Measurements from ENCODE around the gene TRMT5. TPM values are rescaled to one million over a fixed set of nuclear protein-coding genes. Genes with fewer than 3 reads are reported as not detected.

TRMT5 gene
- total and polyA plus RNA-seq, 2 experiments from 2014 or later, result 8.1 to 10.0 TPM

DNA sequence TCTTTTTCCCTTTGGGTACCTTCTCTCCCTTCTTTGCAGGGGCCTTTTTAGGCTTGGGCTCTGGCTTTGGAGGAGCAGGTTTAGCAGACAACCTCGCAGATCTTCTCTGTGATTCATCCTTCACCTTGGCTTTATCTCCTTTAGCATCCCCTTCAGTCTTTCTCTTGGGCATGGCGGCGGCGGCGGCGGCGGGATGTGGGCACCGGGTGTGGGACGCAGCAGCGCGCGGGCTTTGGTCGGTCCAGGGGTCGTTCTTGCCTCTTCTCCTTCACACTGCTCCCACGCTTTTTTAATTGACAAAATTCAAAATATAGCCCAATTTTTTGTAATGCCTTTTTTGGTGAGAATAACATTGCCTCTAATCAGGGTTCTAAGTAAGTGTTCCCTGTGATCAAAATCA, 8.6 kb downstream of the TRMT5 start:
- H2AFZ ChIP-seq, result no peak overlapping the region
- H3K4me3 ChIP-seq, result no peak overlapping the region
- WGBS, 2 experiments (ENCODE audit: low coverage in 1 of 2, low lambda C conversion rate in 2 of 2, missing lambda C conversion rate in 2 of 2), result 97 to 98% methylated on average over 15 of the region's 15 CpGs
- H3K9ac ChIP-seq, result no peak overlapping the region
- H3K9me3 ChIP-seq (ENCODE audit: low read depth), result no peaks in the 10 kb centered on the region
- peaks cover 12% of the 10 kb centered on the region; the same call in 1 of the 2 replicates for H3K79me2 ChIP-seq (ENCODE audit: insufficient read depth)
- H4K20me1 ChIP-seq (ENCODE audit: insufficient read depth), result no peaks in the 10 kb centered on the region
- H3F3A ChIP-seq (ENCODE audit: insufficient read depth), result no peaks in the 10 kb centered on the region
- no peak overlapping the region for H3K27ac ChIP-seq
- H3K27me3 ChIP-seq (replicated peaks; ENCODE audit: insufficient read depth), result no peaks in the 10 kb centered on the region
- no peaks in the 10 kb centered on the region for H3K9me2 ChIP-seq (ENCODE audit: insufficient read depth)
- TF ChIP-seq EZH2 (IDR thresholded peaks at IDR 0.05; ENCODE audit: insufficient read depth, poor library complexity, severe bottlenecking) (no peak), EZH2phosphoT487 (IDR thresholded peaks at IDR 0.05; ENCODE audit: insufficient read depth, low read depth) (no peak)
- DNase-seq, result no peak
- H3K4me1 ChIP-seq (ENCODE audit: insufficient read depth), result no peaks in the 10 kb centered on the region
- H3K4me2 ChIP-seq (ENCODE audit: unreplicated experiment), result no peak overlapping the region
- in situ Hi-C loops (cut with MboI), result no loop called here
- no peaks in the 10 kb centered on the region; the same call in 1 of the 2 replicates for H3K36me3 ChIP-seq (ENCODE audit: low read depth)

DNA sequence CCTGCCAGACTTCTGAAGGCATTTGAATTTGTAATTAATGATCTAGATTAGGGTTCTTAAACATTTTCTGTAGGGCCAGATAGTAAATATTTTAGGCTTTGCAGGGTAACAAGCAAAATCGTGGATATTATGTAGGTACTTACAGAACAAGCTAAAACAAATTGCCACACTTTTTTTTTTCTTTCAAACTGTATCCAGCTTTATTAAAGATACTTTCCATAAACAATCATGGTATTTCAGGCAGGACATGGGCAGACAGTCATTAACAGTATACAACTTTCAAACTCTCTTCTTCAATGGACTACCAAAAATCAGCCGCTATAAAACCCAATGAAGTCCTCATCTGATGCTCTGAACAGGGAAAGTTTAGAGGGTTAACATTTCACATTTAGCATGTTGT, 9.6 kb downstream of the TRMT5 start:
- no peak overlapping the region for H3K9ac ChIP-seq
- no peaks in the 10 kb centered on the region for H3K9me2 ChIP-seq (ENCODE audit: insufficient read depth)
- H2AFZ ChIP-seq, result no peak overlapping the region
- no peaks in the 10 kb centered on the region for H4K20me1 ChIP-seq (ENCODE audit: insufficient read depth)
- no peaks in the 10 kb centered on the region; the same call in 1 of the 2 replicates for H3K36me3 ChIP-seq (ENCODE audit: low read depth)
- no peaks in the 10 kb centered on the region for H3K4me1 ChIP-seq (ENCODE audit: insufficient read depth)
- no peak overlapping the region for H3K27ac ChIP-seq
- WGBS, 2 experiments (ENCODE audit: low coverage in 1 of 2, low lambda C conversion rate in 2 of 2, missing lambda C conversion rate in 2 of 2), result 23 to 29% methylated on average over 2 of the region's 2 CpGs
- peaks cover 9% of the 10 kb centered on the region; the same call in 1 of the 2 replicates for H3K79me2 ChIP-seq (ENCODE audit: insufficient read depth)
- H3K27me3 ChIP-seq (replicated peaks; ENCODE audit: insufficient read depth), result no peaks in the 10 kb centered on the region
- no peaks in the 10 kb centered on the region for H3F3A ChIP-seq (ENCODE audit: insufficient read depth)
- in situ Hi-C loops (cut with MboI), result no loop called here
- H3K4me2 ChIP-seq (ENCODE audit: unreplicated experiment), result no peak overlapping the region
- TF ChIP-seq EZH2 (IDR thresholded peaks at IDR 0.05; ENCODE audit: insufficient read depth, poor library complexity, severe bottlenecking) (no peak), EZH2phosphoT487 (IDR thresholded peaks at IDR 0.05; ENCODE audit: insufficient read depth, low read depth) (no peak)
- no peak overlapping the region for H3K4me3 ChIP-seq
- no peak for DNase-seq
- H3K9me3 ChIP-seq (ENCODE audit: low read depth), result no peaks in the 10 kb centered on the region

DNA sequence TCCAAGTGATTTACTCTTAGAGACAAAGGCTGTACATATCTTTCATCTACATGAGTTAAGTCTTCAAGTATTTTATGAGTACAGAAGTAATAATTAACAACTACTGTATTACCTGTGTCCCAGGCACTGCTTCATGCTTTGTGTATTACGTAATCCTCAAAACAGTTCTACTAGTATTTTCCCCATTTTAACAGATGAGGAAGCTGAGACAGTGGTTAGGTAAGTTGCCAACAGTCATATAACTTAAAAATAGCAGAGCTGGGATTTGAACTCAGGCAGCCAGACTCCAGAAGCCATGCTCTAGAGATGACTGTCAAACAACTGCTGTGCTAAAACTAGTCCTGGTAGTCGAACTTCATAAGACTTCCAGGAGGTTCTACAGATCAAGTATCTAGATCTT, 10.7 kb downstream of the TRMT5 start:
- peaks cover 5% of the 10 kb centered on the region; the same call in 1 of the 2 replicates for H3K79me2 ChIP-seq (ENCODE audit: insufficient read depth)
- no peaks in the 10 kb centered on the region; the same call in 1 of the 2 replicates for H3K36me3 ChIP-seq (ENCODE audit: low read depth)
- H3F3A ChIP-seq (ENCODE audit: insufficient read depth), result peaks cover 8% of the 10 kb centered on the region
- H3K27me3 ChIP-seq (replicated peaks; ENCODE audit: insufficient read depth), result no peaks in the 10 kb centered on the region
- no peak overlapping the region for H3K9ac ChIP-seq
- H3K9me2 ChIP-seq (ENCODE audit: insufficient read depth), result no peaks in the 10 kb centered on the region
- peaks cover 5% of the 10 kb centered on the region; the same call in 1 of the 2 replicates for H3K4me1 ChIP-seq (ENCODE audit: insufficient read depth)
- no peak overlapping the region for H3K27ac ChIP-seq
- no peak for TF ChIP-seq EZH2 (IDR thresholded peaks at IDR 0.05; ENCODE audit: insufficient read depth, poor library complexity, severe bottlenecking)
- no peak for TF ChIP-seq EZH2phosphoT487 (IDR thresholded peaks at IDR 0.05; ENCODE audit: insufficient read depth, low read depth)
- H4K20me1 ChIP-seq (ENCODE audit: insufficient read depth), result no peaks in the 10 kb centered on the region
- no peak overlapping the region for H2AFZ ChIP-seq
- no peak for DNase-seq
- H3K4me2 ChIP-seq (ENCODE audit: unreplicated experiment), result no peak overlapping the region
- WGBS, 2 experiments (ENCODE audit: low coverage in 1 of 2, low lambda C conversion rate in 2 of 2, missing lambda C conversion rate in 2 of 2), result 94 to 100% methylated on average over 2 of the region's 2 CpGs
- no peaks in the 10 kb centered on the region for H3K9me3 ChIP-seq (ENCODE audit: low read depth)
- in situ Hi-C loops (cut with MboI), result no loop called here
- no peak overlapping the region for H3K4me3 ChIP-seq

DNA sequence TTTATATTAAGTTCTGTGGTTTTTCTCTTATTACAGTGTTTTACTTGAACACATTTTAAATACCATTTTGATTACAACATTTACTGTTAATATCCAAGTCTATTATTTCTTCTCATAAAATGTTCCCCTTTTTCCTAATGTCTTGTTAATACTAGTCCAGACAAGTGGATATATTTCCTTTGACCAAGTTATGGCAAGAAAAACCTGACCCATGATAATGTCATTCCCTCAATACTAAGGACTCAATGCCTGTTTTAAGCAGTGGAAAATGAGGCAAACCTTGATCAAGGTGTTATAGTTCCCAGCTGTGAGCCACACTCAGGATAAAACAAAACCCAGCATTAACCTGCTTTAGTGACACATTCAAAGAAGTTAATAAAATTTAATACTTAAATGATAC, 12.2 kb downstream of the TRMT5 start:
- H3K4me1 ChIP-seq (ENCODE audit: insufficient read depth), result peaks cover 5% of the 10 kb centered on the region; the same call in 1 of the 2 replicates
- in situ Hi-C loops (cut with MboI), result no loop called here
- no peak overlapping the region for H3K4me2 ChIP-seq (ENCODE audit: unreplicated experiment)
- no peak overlapping the region for H3K9ac ChIP-seq
- no peaks in the 10 kb centered on the region for H3K9me3 ChIP-seq (ENCODE audit: low read depth)
- no peak for DNase-seq
- no peaks in the 10 kb centered on the region for H3K27me3 ChIP-seq (replicated peaks; ENCODE audit: insufficient read depth)
- no peaks in the 10 kb centered on the region; the same call in 1 of the 2 replicates for H3K36me3 ChIP-seq (ENCODE audit: low read depth)
- H3K4me3 ChIP-seq, result no peak overlapping the region
- H2AFZ ChIP-seq, result no peak overlapping the region
- H3K9me2 ChIP-seq (ENCODE audit: insufficient read depth), result no peaks in the 10 kb centered on the region
- H3F3A ChIP-seq (ENCODE audit: insufficient read depth), result peaks cover 15% of the 10 kb centered on the region
- H3K79me2 ChIP-seq (ENCODE audit: insufficient read depth), result peaks cover 5% of the 10 kb centered on the region; the same call in 1 of the 2 replicates
- no peak for TF ChIP-seq EZH2phosphoT487 (IDR thresholded peaks at IDR 0.05; ENCODE audit: insufficient read depth, low read depth)
- TF ChIP-seq EZH2 (IDR thresholded peaks at IDR 0.05; ENCODE audit: insufficient read depth, poor library complexity, severe bottlenecking), result no peak
- H4K20me1 ChIP-seq (ENCODE audit: insufficient read depth), result no peaks in the 10 kb centered on the region
- no peak overlapping the region for H3K27ac ChIP-seq

DNA sequence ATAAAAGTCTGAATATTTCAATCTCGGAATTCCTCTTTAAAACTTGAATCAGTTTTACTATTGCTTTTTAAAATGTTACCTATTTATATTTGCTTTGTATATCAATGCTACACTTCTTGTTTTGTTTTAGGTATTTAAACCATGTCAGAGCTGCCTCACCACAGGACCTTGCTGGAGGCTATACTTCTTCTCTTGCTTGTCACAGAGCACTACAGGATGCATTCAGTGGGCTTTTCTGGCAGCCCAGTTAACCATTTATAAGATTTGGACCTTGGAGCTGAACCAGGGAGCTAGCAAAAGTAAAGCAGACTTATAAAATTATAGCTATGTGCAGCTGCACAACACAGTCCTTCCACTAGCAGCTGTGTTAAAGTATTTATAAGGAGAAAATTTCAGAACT, 12.8 kb downstream of the TRMT5 start:
- Histone ChIP-seq H3K36me3 (ENCODE audit: low read depth) (no peaks in the 10 kb centered on the region; the same call in 1 of the 2 replicates), H3K4me2 (ENCODE audit: unreplicated experiment) (no peak overlapping the region), H4K20me1 (ENCODE audit: insufficient read depth) (no peaks in the 10 kb centered on the region), H2AFZ (no peak overlapping the region), H3K9me2 (ENCODE audit: insufficient read depth) (no peaks in the 10 kb centered on the region), H3F3A (ENCODE audit: insufficient read depth) (peaks cover 15% of the 10 kb centered on the region), H3K4me3 (no peak overlapping the region), H3K27me3 (replicated peaks; ENCODE audit: insufficient read depth) (no peaks in the 10 kb centered on the region), H3K27ac (no peak overlapping the region), H3K9ac (no peak overlapping the region), H3K9me3 (ENCODE audit: low read depth) (no peaks in the 10 kb centered on the region), H3K4me1 (ENCODE audit: insufficient read depth) (peaks cover 5% of the 10 kb centered on the region; the same call in 1 of the 2 replicates), H3K79me2 (ENCODE audit: insufficient read depth) (peaks cover 10% of the 10 kb centered on the region; the same call in 1 of the 2 replicates)
- DNase-seq, result no peak
- in situ Hi-C loops (cut with MboI), result no loop called here
- TF ChIP-seq EZH2 (IDR thresholded peaks at IDR 0.05; ENCODE audit: insufficient read depth, poor library complexity, severe bottlenecking) (no peak), EZH2phosphoT487 (IDR thresholded peaks at IDR 0.05; ENCODE audit: insufficient read depth, low read depth) (no peak)
- 96 to 98% methylated on average over 1 of the region's 1 CpG for WGBS, 2 experiments (ENCODE audit: low coverage in 1 of 2, low lambda C conversion rate in 2 of 2, missing lambda C conversion rate in 2 of 2)

All from GM23248 (cell line).